ENCODE data around the gene CDC42SE2. TPM values are rescaled to one million over a fixed set of nuclear protein-coding genes. Genes with fewer than 3 reads are reported as not detected.
A peak's percentile ranks its signal among the peaks of the same experiment; 100 is the strongest.

CDC42SE2 gene
- total RNA-seq, 1 experiment from 2014 or later = 22.5 TPM

- DNase-seq (ENCODE audit: low spot score) (no peak), ATAC-seq (no peak)
- ChIA-PET CTCF (interaction anchor here (1.2 kb wide), 1 partner anchor 11 kb away, joined by 3 read pairs; no protein-coding TSS in a partner anchor), POLR2A (no interaction called here)
- no peak for TF ChIP-seq MXD4 (CRISPR knock-in tag; IDR thresholded peaks at IDR 0.05; ENCODE audit: borderline replicate concordance)
- no peak for TF ChIP-seq NFATC4 (CRISPR knock-in tag; IDR thresholded peaks at IDR 0.05)
- TF ChIP-seq ZNF232 (CRISPR knock-in tag; IDR thresholded peaks at IDR 0.05) = no peak
- Mint-ChIP-seq H3K36me3 (peaks cover 14% of the 10 kb centered on the region), H3K4me1 (peaks cover 23% of the 10 kb centered on the region), H3K27ac (0 out of 2 replicates have a peak overlapping the region, but pooled peaks have one; percentile 74), H3K4me3 (peak overlapping the region; percentile 3; the same call in 1 of the 2 replicates), H3K27me3 (ENCODE audit: low read depth) (no peaks in the 10 kb centered on the region), H3K9me3 (peaks cover 6% of the 10 kb centered on the region)
Measured at GRCh38 chr5:131323378-131323777, 59.5 kb downstream of the CDC42SE2 start.

- CTCF ChIA-PET = interaction anchor here (1.2 kb wide), 2 partner anchors 12 to 159 kb away, joined by 3 read pairs; partner anchors contain the start of gene HINT1
- DNase-seq (ENCODE audit: low spot score) = no peak
- POLR2A ChIA-PET = no interaction called here
- ATAC-seq = peak; percentile 68
- H3K27ac Mint-ChIP-seq = peak overlapping the region; percentile 66
- peaks cover 29% of the 10 kb centered on the region for H3K4me1 Mint-ChIP-seq
- peak overlapping the region; percentile 10 for H3K4me3 Mint-ChIP-seq
- H3K27me3 Mint-ChIP-seq (ENCODE audit: low read depth) = no peaks in the 10 kb centered on the region
- TF ChIP-seq ZNF281 (CRISPR knock-in tag; IDR thresholded peaks at IDR 0.05) = no peak
- no peak for TF ChIP-seq CBFB (CRISPR knock-in tag; IDR thresholded peaks at IDR 0.05; ENCODE audit: low read depth)
- TF ChIP-seq ZNF671 (CRISPR knock-in tag; IDR thresholded peaks at IDR 0.05) = no peak
- no peak for TF ChIP-seq PREB (CRISPR knock-in tag; IDR thresholded peaks at IDR 0.05; ENCODE audit: borderline replicate concordance)
- no peak for TF ChIP-seq ETV6 (CRISPR knock-in tag; IDR thresholded peaks at IDR 0.05)
- TF ChIP-seq E2F5 (CRISPR knock-in tag; IDR thresholded peaks at IDR 0.05) = no peak
- no peak for TF ChIP-seq JUN (CRISPR knock-in tag; IDR thresholded peaks at IDR 0.05)
- TF ChIP-seq FOXP4 (CRISPR knock-in tag; IDR thresholded peaks at IDR 0.05) = no peak
- no peak for TF ChIP-seq NR3C1 (CRISPR knock-in tag; conservative IDR thresholded peaks at IDR 0.05; ENCODE audit: low read depth)
- no peak for TF ChIP-seq GABPB1 (CRISPR knock-in tag; IDR thresholded peaks at IDR 0.05)
- no peak for TF ChIP-seq NR1H2 (CRISPR knock-in tag; IDR thresholded peaks at IDR 0.05)
- no peak for TF ChIP-seq ELF4 (CRISPR knock-in tag; IDR thresholded peaks at IDR 0.05; ENCODE audit: low read depth)
- TF ChIP-seq TEAD1 (CRISPR knock-in tag; IDR thresholded peaks at IDR 0.05) = no peak
- no peak for TF ChIP-seq NFE2L1 (CRISPR knock-in tag; IDR thresholded peaks at IDR 0.05)
- TF ChIP-seq FOXK1 (CRISPR knock-in tag; IDR thresholded peaks at IDR 0.05) = no peak
- no peak for TF ChIP-seq OVOL2 (CRISPR knock-in tag; IDR thresholded peaks at IDR 0.05; ENCODE audit: borderline replicate concordance)
- no peak for TF ChIP-seq SOX15 (CRISPR knock-in tag; IDR thresholded peaks at IDR 0.05)
- TF ChIP-seq NR2C2 (CRISPR knock-in tag; IDR thresholded peaks at IDR 0.05) = no peak
- peaks cover 6% of the 10 kb centered on the region for H3K9me3 Mint-ChIP-seq
- H3K36me3 Mint-ChIP-seq = peaks cover 11% of the 10 kb centered on the region
Measured at GRCh38 chr5:131324303-131324702, 60.5 kb downstream of the CDC42SE2 start.
